22Rv1 (cell line): ENCODE results near the gene DCDC1.
A peak's percentile ranks its signal among the peaks of the same experiment; 100 is the strongest.

ENCODE experiments used
- H3K27ac ChIP-seq: fragments of 450-650 bp; 2 replicates; pipeline ENCODE4 v1.5.1; 2017
- CTCF ChIP-seq: fragments of 450-650 bp; IDR thresholded peaks from 2 replicates; pipeline ENCODE4 v1.5.1; 2017; ENCODE audit warnings: mild to moderate bottlenecking
- ZFX ChIP-seq: fragments of 450-650 bp; IDR thresholded peaks from 2 replicates; pipeline ENCODE4 v1.6.1; 2017; ENCODE audit warnings: antibody characterized with exemption, borderline replicate concordance

The DCDC1 gene

GRCh38 chr11:31214372-31214771 lies 155.2 kb downstream of the DCDC1 start:
- no peak overlapping the region for H3K27ac ChIP-seq
- no peak for TF ChIP-seq ZFX
- no peak for TF ChIP-seq CTCF

- TF ChIP-seq CTCF: no peak
- TF ChIP-seq ZFX: no peak
- H3K27ac ChIP-seq: no peak overlapping the region
Measured at GRCh38 chr11:31199378-31199777, 170.2 kb downstream of the DCDC1 start.

- TF ChIP-seq CTCF (no peak), ZFX (no peak)
- no peak overlapping the region for H3K27ac ChIP-seq
Measured at GRCh38 chr11:31173926-31174680, 195.4 kb downstream of the DCDC1 start.

- no peak overlapping the region for H3K27ac ChIP-seq
- TF ChIP-seq CTCF (peak; percentile 51), ZFX (no peak)
Measured at GRCh38 chr11:31160504-31161422, 208.8 kb downstream of the DCDC1 start.

GRCh38 chr11:31150841-31151240 lies 218.7 kb downstream of the DCDC1 start:
- TF ChIP-seq ZFX (no peak), CTCF (no peak)
- H3K27ac ChIP-seq: no peak overlapping the region

GRCh38 chr11:31150011-31150410 lies 219.5 kb downstream of the DCDC1 start:
- TF ChIP-seq ZFX (no peak), CTCF (no peak)
- H3K27ac ChIP-seq: no peak overlapping the region

GRCh38 chr11:31141789-31142188 lies 227.8 kb downstream of the DCDC1 start:
- TF ChIP-seq ZFX (no peak), CTCF (no peak)
- no peak overlapping the region for H3K27ac ChIP-seq
